Measurements from ENCODE around the gene SVOPL.

DNA sequence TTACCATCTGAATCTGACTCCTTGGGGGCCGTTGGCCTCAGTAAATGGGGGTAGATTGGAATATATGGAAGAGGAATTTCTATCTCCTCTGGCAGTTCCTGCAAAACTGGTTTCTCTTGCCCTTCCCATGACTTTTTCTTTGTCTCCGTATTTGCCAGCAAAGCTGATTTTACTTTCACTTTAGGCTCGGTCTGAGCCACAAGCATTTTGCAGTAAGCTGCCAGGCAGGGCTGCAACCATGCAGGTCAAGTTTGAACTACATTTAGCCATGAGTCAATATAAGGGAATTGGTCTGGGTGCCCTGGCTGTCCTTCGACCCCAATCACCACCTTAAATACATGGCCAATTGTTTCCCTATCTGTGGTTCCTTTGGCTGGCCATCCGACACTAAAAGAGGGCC lies 136.8 kb downstream of the SVOPL start:
- TF ChIP-seq ZNF274 (IDR thresholded peaks at IDR 0.05; ENCODE audit: low read depth, low read length) (no peak), YY1 (IDR thresholded peaks at IDR 0.05; ENCODE audit: insufficient read depth, insufficient read length) (no peak), SUZ12 (IDR thresholded peaks at IDR 0.05; ENCODE audit: extremely low read depth, insufficient read depth, insufficient read length) (no peak)

Data from NT2/D1 (cell line).